ENCODE measurements around the gene ACSL5. TPM values are rescaled to one million over a fixed set of nuclear protein-coding genes. Genes with fewer than 3 reads are reported as not detected.

The ACSL5 gene
- total RNA-seq, 2 donors from 2014 or later = 14.5 to 19.7 TPM

Other genes starting within 250 kb of the ACSL5 start
- 10 to 100 TPM in 1 of 2 donors, 1 to 10 TPM in 1; 4.2 to 14.9 TPM for gene GPAM, start 190.4 kb upstream of the ACSL5 start, total RNA-seq
- gene TECTB, start 90.7 kb upstream of the ACSL5 start, total RNA-seq = not detected
- 10 to 100 TPM; 21.3 to 28.0 TPM for gene ZDHHC6, start 72.8 kb downstream of the ACSL5 start, total RNA-seq
- gene VTI1A, start 73.1 kb downstream of the ACSL5 start, total RNA-seq = 10 to 100 TPM; 53.3 to 57.5 TPM

Data from prostate gland (tissue), 2 donors.